Activated naive CD8-positive, alpha-beta T cell treated with anti-CD3 and anti-CD28 coated beads for 36 hours (primary cell): Measurements from ENCODE around the gene LNX1. TPM values are rescaled to one million over a fixed set of nuclear protein-coding genes. Genes with fewer than 3 reads are reported as not detected.
"Not testable (repeated sequence)": the region's sequence is repeated elsewhere in the genome, so short reads cannot be mapped to it uniquely, and the experiment has no call there.

Source experiments
- DNase-seq: peaks from one replicate; pipeline ENCODE4 v3.0.0; 2021
- H3K27ac Mint-ChIP-seq: one replicate; pipeline ENCODE4 v1.8.0; 2022; ENCODE audit warnings: mild to moderate bottlenecking, moderate library complexity, mixed read lengths
- H3K27me3 Mint-ChIP-seq: one replicate; pipeline ENCODE4 v1.8.0; 2022; ENCODE audit warnings: mild to moderate bottlenecking, mixed read lengths
- H3K36me3 Mint-ChIP-seq: one replicate; pipeline ENCODE4 v1.8.0; 2021; ENCODE audit warnings: mild to moderate bottlenecking, mixed read lengths
- H3K4me1 Mint-ChIP-seq: one replicate; pipeline ENCODE4 v1.8.0; 2021; ENCODE audit warnings: mixed read lengths
- H3K4me3 Mint-ChIP-seq: one replicate; pipeline ENCODE4 v1.8.0; 2022; ENCODE audit warnings: mild to moderate bottlenecking, moderate library complexity, mixed read lengths
- H3K9me3 Mint-ChIP-seq: one replicate; pipeline ENCODE4 v1.8.0; 2022; ENCODE audit warnings: mixed read lengths
- total RNA-seq, 2 experiments: library from RNA; stranded (reverse); gene quantifications; one replicate each; pipeline ENCODE4 v1.2.3, GENCODE V29; 2021

LNX1 gene
- total RNA-seq, 2 experiments from 2014 or later = not detected

- H3K9me3 Mint-ChIP-seq = no peaks in the 10 kb centered on the region
- peaks cover 21% of the 10 kb centered on the region for H3K4me1 Mint-ChIP-seq
- H3K36me3 Mint-ChIP-seq = peaks cover 28% of the 10 kb centered on the region
- no peak overlapping the region for H3K27ac Mint-ChIP-seq
- no peak overlapping the region for H3K4me3 Mint-ChIP-seq
- no peak for DNase-seq
- no peaks in the 10 kb centered on the region for H3K27me3 Mint-ChIP-seq
Measured at GRCh38 chr4:53431052-53431451, 160.2 kb downstream of the LNX1 start.

- DNase-seq = no peak
- peaks cover 24% of the 10 kb centered on the region for H3K36me3 Mint-ChIP-seq
- H3K27ac Mint-ChIP-seq = no peak overlapping the region
- H3K9me3 Mint-ChIP-seq = no peaks in the 10 kb centered on the region
- no peak overlapping the region for H3K4me3 Mint-ChIP-seq
- no peaks in the 10 kb centered on the region for H3K27me3 Mint-ChIP-seq
- H3K4me1 Mint-ChIP-seq = peaks cover 27% of the 10 kb centered on the region
Measured at GRCh38 chr4:53427366-53427765, 163.9 kb downstream of the LNX1 start.

- peaks cover 10% of the 10 kb centered on the region for H3K4me1 Mint-ChIP-seq
- H3K27ac Mint-ChIP-seq = no peak overlapping the region
- no peak overlapping the region for H3K4me3 Mint-ChIP-seq
- no peak for DNase-seq
- peaks cover 8% of the 10 kb centered on the region for H3K36me3 Mint-ChIP-seq
- no peaks in the 10 kb centered on the region for H3K27me3 Mint-ChIP-seq
- H3K9me3 Mint-ChIP-seq = no peaks in the 10 kb centered on the region
Measured at GRCh38 chr4:53424280-53424679, 167.0 kb downstream of the LNX1 start.

GRCh38 chr4:53422367-53422766, 168.9 kb downstream of the LNX1 start:
- Mint-ChIP-seq H3K9me3 (no peaks in the 10 kb centered on the region), H3K36me3 (peaks cover 5% of the 10 kb centered on the region), H3K27ac (no peak overlapping the region), H3K27me3 (no peaks in the 10 kb centered on the region), H3K4me3 (no peak overlapping the region), H3K4me1 (peaks cover 9% of the 10 kb centered on the region)
- no peak for DNase-seq

- Mint-ChIP-seq H3K27ac (no peak overlapping the region), H3K36me3 (peaks cover 5% of the 10 kb centered on the region), H3K27me3 (no peaks in the 10 kb centered on the region), H3K4me3 (no peak overlapping the region), H3K9me3 (no peaks in the 10 kb centered on the region), H3K4me1 (peaks cover 9% of the 10 kb centered on the region)
- DNase-seq = no peak
Measured at GRCh38 chr4:53421791-53422190, 169.5 kb downstream of the LNX1 start.

GRCh38 chr4:53419208-53419607, 172.1 kb downstream of the LNX1 start:
- Mint-ChIP-seq H3K27ac (no peak overlapping the region), H3K27me3 (no peaks in the 10 kb centered on the region), H3K4me1 (peaks cover 15% of the 10 kb centered on the region), H3K4me3 (no peak overlapping the region), H3K36me3 (peaks cover 11% of the 10 kb centered on the region), H3K9me3 (no peaks in the 10 kb centered on the region)
- DNase-seq = no peak

- peaks cover 28% of the 10 kb centered on the region for H3K4me1 Mint-ChIP-seq
- not testable (repeated sequence) for H3K4me3 Mint-ChIP-seq, H3K27ac Mint-ChIP-seq, H3K27me3 Mint-ChIP-seq, DNase-seq
- H3K36me3 Mint-ChIP-seq = peaks cover 53% of the 10 kb centered on the region
- peaks cover 13% of the 10 kb centered on the region for H3K9me3 Mint-ChIP-seq
Measured at GRCh38 chr4:53409479-53409878, 181.8 kb downstream of the LNX1 start.

Other genes with a start within 250 kb of the LNX1 start
- 10 to 100 TPM; 21.9 to 23.7 TPM for gene SCFD2, start 225.4 kb downstream of the LNX1 start, total RNA-seq
- gene FIP1L1, start 213.8 kb downstream of the LNX1 start, total RNA-seq = 10 to 100 TPM; 76.6 to 82.3 TPM